Glomerular visceral epithelial cell (primary cell): Measurements from ENCODE around the gene USP19.

Source experiments
- DNase-seq: peaks from one replicate; pipeline ENCODE4 v3.0.0-alpha.2; 2016; ENCODE audit errors: extremely low spot score

Gene USP19

DNA sequence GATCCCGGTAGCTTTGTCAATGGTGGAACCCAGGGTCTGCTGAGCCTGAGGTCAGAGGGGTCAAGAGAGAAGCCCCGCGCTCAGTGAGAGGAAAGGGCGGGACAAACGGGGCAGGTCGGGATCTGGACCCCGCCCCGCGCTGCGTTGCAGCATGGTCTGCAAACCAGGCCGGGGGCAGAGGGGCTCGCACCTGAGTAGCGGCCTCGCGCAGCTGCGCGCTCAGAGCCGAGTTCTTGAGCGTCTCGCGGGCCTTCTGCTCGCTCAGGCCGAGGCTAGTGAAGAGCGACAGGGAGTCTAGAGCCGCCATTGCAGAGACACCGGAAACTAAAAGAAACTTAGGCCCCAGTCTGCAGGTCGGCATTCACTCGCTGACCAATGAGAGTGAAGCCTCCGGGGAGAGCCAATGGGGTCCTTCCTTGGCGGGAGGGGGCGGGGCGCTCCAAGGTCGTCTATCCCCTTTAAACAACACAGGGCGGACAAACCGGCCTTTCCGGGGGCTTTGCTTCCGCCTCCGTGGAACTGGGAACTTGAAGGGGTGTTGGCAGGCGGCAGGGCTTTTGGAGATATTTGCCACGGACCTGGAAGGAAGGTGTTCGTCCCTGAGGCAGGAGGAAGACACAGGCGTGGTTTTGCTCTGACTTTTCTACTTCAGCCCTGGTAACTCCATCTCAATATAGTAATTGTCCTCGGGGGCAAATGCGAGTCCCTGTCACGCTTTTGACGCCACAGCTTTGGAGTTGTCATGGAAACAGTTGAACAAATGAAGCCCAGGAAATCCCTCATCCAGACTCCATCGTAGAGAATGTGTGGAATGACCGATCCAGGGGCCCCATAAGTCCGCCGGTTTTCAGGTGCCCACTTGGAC, 16.0 kb downstream of the USP19 start, which contains the start of gene QARS1:
QARS1 (minus strand) TSS at position 331 of the 865 bp plus-strand sequence; CDS start at position 307, 24 bp downstream.
- peak; percentile 92 for DNase-seq

GRCh38 chr3:49104052-49104426, 16.6 kb downstream of the USP19 start:
- DNase-seq = no peak

GRCh38 chr3:49100046-49100615, 20.5 kb downstream of the USP19 start:
- no peak for DNase-seq

- DNase-seq = no peak
These were observed 21.6 kb downstream of the USP19 start for GRCh38 chr3:49098910-49099630.

- DNase-seq = peak; percentile 39
These were observed 22.2 kb downstream of the USP19 start for GRCh38 chr3:49098429-49098828.

DNA sequence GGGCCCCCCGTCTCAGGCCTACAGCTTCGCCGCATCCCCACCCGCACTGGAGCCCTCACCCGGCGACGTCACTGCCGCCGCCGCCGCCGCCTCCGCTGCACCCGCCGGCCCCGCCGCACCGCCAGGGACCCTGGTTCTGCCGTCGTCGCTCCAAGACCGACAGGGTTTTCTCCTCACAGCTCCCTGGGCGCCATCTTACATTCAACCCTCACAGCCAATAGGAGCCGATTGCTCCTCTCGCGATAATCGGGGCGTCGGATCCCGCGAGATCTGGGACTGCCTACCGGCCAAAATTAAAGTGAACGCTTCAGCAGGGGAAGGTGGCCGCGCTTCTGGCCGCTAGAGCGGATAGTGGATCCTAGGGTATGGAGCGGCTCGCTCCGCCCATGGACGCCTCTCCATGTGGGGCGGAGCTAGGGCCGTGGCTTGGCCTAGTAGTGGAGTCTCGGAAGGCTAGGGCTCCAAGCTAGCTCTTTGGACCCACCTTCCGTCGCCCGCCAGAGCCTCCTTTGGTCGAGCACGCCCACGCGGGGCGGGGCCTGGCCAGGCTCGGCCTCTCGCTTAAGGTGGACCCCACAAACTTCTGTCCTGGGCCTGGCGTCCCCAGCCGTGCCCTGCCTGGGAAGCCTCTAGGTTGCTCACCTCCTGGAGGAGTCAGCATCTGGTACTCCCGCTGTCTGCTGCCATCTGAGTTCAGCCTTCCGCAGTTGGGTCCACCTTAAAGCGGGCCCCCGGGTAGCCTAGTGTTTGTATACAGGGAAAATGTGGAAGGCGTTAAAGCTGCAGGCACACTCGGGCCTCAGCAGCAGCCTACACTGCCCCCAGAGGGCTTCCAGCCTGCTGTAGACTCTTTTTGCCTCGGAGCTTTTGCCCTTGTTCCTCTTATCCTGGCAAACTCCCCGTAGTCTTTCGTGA, 26.5 kb downstream of the USP19 start, which contains the start of gene QRICH1:
QRICH1 (minus strand) TSS at position 219 of the 915 bp plus-strand sequence. CDS start 17,054 bp downstream, outside the sequence.
- peak; percentile 97 for DNase-seq

- peak; percentile 72 for DNase-seq
These were observed 27.4 kb downstream of the USP19 start for GRCh38 chr3:49092938-49093852.

GRCh38 chr3:49081429-49081828, 39.2 kb downstream of the USP19 start:
- DNase-seq = no peak

GRCh38 chr3:49079270-49079669, 41.4 kb downstream of the USP19 start:
- no peak for DNase-seq

DNA sequence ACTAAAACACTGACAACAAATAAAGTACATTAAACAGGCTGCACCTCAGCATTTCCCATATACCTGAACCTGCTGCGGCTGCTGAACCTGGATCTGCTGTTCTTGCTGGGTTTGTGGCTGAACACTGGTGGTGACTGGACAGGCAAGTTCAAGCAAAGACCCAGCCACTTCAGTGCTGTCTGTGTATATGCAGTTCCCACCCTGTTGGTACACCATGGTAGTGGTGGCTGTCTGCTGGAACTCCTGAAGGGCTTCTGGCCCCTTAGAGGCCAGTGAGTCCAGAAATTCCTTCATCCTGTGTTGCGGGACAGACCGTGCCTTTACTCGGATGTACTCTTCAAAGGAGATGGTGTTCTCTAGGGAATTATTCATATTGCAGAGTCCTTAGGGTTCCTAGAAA, 44.0 kb downstream of the USP19 start:
- no peak for DNase-seq

DNA sequence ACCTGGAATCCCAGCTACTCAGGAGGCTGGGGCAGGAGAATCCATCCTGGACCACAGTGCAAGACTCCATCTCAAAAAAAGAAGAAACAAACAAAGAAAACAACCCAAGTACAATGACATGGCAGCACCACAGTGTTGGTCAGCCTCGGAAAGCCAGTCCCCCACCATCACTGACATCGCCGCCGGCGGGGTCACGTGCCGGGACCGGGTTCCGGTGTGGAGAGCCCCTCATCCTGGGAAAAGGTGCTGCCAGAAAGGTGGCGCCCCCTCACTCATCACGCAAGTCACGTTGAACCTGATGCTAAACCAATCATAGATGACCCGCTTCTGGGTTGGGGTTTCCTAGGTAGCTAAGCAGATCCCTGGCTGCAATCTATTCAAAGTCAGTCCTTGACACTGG, 44.5 kb downstream of the USP19 start:
- no peak for DNase-seq
